Measurements from ENCODE around the gene LRTM2. TPM values are rescaled to one million over a fixed set of nuclear protein-coding genes. Genes with fewer than 3 reads are reported as not detected.

LRTM2 gene
- total and polyA plus RNA-seq, 2 of the 4 experiments (the other 2 are of a cell fraction): not detected

DNA sequence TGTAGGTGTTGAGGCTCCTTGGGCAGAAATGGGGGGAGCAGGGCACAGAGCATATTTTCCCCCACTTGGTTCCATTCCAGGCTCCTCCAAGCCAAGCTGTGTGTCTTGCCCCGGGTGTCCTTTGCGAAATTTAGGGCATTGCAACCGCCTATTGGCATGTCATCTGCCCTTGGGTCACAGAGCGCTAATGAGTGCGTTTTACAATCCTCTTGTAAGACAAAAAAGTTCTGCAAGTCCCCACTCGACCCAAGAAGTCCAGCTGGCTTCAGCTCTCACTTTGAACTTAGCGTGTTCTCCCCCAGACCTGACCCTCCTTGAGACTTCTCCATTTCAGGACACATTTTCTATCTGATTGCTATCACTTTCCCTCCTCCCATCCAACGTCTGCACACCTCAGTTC, 6.1 kb upstream of the LRTM2 start:
- Histone ChIP-seq H3K4ac (ENCODE audit: low read depth, low read length) (no peak overlapping the region), H3K36me3 (ENCODE audit: control insufficient read depth, insufficient read depth, low read length) (no peaks in the 10 kb centered on the region), H2BK15ac (ENCODE audit: low read depth, low read length) (no peak overlapping the region), H3K9me1 (ENCODE audit: insufficient read depth, low read length) (peaks cover 7% of the 10 kb centered on the region), H3K14ac (replicated peaks; ENCODE audit: low read depth, low read length) (no peak overlapping the region), H4K8ac (ENCODE audit: low read depth in 2 of 2, low read length in 2 of 2) (no peak overlapping the region), H3K9me3 (ENCODE audit: control insufficient read depth, insufficient read depth, low read length) (no peaks in the 10 kb centered on the region), H3K79me1 (ENCODE audit: low read depth in 1 of 2, low read length in 2 of 2) (no peaks in the 10 kb centered on the region), H3K23ac (ENCODE audit: low read depth, low read length) (no peak overlapping the region), H3K4me2 (ENCODE audit: low read depth, low read length) (no peak overlapping the region), H2AK9ac (replicated peaks; ENCODE audit: low read depth, low read length, poor library complexity) (no peak overlapping the region), H3K27ac (ENCODE audit: insufficient read depth, low read length) (no peak overlapping the region), H3K9ac (ENCODE audit: low read depth, low read length) (no peak overlapping the region), H3K56ac (ENCODE audit: extremely low read depth, insufficient read depth, low read length) (no peak overlapping the region), H2BK5ac (ENCODE audit: low read depth, low read length, poor library complexity, severe bottlenecking) (no peak overlapping the region), H2AK5ac (ENCODE audit: low read depth, low read length) (no peak overlapping the region), H2BK20ac (ENCODE audit: low read depth, low read length) (no peak overlapping the region), H2BK120ac (ENCODE audit: low read depth, low read length) (no peak overlapping the region), H4K5ac (ENCODE audit: low read depth, low read length) (no peak overlapping the region), H3K4me1 (ENCODE audit: control insufficient read depth, insufficient read depth, low read length) (no peaks in the 10 kb centered on the region; the same call in 1 of the 2 replicates), H3K27me3 (ENCODE audit: control insufficient read depth, insufficient read depth, low read length) (peaks cover 35% of the 10 kb centered on the region), H4K20me1 (ENCODE audit: insufficient read depth, low read length) (no peaks in the 10 kb centered on the region), H3K4me3 (ENCODE audit: insufficient read depth, low read depth, low read length) (no peak overlapping the region), H2AFZ (replicated peaks; ENCODE audit: low read length, poor library complexity) (no peak overlapping the region), H4K91ac (ENCODE audit: insufficient read depth, low read depth, low read length) (no peak overlapping the region), H3K18ac (ENCODE audit: low read depth, low read length) (no peak overlapping the region)
- TF ChIP-seq RCOR1 (IDR thresholded peaks at IDR 0.05; ENCODE audit: insufficient replicate concordance, low read length) (no peak), SMC3 (IDR thresholded peaks at IDR 0.05; ENCODE audit: low read depth, low read length) (no peak), BHLHE40 (IDR thresholded peaks at IDR 0.05; ENCODE audit: low read depth, low read length) (no peak), MAFK (IDR thresholded peaks at IDR 0.05; ENCODE audit: low read depth, low read length) (no peak), CHD1 (IDR thresholded peaks at IDR 0.05; ENCODE audit: low read depth, low read length) (no peak), CEBPB (IDR thresholded peaks at IDR 0.05; ENCODE audit: low read depth, low read length) (no peak), MXI1 (IDR thresholded peaks at IDR 0.05; ENCODE audit: borderline replicate concordance, low read depth, low read length) (no peak), FOS (IDR thresholded peaks at IDR 0.05; ENCODE audit: low read depth, low read length) (no peak)
- TF ChIP-seq, protein P1, sequence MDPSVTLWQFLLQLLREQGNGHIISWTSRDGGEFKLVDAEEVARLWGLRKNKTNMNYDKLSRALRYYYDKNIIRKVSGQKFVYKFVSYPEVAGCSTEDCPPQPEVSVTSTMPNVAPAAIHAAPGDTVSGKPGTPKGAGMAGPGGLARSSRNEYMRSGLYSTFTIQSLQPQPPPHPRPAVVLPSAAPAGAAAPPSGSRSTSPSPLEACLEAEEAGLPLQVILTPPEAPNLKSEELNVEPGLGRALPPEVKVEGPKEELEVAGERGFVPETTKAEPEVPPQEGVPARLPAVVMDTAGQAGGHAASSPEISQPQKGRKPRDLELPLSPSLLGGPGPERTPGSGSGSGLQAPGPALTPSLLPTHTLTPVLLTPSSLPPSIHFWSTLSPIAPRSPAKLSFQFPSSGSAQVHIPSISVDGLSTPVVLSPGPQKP (IDR thresholded peaks at IDR 0.05; ENCODE audit: borderline replicate concordance, low read depth, low read length): no peak
- TF ChIP-seq, protein P2, sequence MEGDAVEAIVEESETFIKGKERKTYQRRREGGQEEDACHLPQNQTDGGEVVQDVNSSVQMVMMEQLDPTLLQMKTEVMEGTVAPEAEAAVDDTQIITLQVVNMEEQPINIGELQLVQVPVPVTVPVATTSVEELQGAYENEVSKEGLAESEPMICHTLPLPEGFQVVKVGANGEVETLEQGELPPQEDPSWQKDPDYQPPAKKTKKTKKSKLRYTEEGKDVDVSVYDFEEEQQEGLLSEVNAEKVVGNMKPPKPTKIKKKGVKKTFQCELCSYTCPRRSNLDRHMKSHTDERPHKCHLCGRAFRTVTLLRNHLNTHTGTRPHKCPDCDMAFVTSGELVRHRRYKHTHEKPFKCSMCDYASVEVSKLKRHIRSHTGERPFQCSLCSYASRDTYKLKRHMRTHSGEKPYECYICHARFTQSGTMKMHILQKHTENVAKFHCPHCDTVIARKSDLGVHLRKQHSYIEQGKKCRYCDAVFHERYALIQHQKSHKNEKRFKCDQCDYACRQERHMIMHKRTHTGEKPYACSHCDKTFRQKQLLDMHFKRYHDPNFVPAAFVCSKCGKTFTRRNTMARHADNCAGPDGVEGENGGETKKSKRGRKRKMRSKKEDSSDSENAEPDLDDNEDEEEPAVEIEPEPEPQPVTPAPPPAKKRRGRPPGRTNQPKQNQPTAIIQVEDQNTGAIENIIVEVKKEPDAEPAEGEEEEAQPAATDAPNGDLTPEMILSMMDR (conservative IDR thresholded peaks at IDR 0.05; ENCODE audit: low read depth, low read length): no peak
- TF ChIP-seq, protein P3, sequence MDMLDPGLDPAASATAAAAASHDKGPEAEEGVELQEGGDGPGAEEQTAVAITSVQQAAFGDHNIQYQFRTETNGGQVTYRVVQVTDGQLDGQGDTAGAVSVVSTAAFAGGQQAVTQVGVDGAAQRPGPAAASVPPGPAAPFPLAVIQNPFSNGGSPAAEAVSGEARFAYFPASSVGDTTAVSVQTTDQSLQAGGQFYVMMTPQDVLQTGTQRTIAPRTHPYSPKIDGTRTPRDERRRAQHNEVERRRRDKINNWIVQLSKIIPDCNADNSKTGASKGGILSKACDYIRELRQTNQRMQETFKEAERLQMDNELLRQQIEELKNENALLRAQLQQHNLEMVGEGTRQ (IDR thresholded peaks at IDR 0.05; ENCODE audit: low read depth, low read length): no peak
- dilution Hi-C loops (cut with HindIII; ENCODE audit: low sequenced_read_pairs, unreplicated experiment): no loop called here
- ATAC-seq (ENCODE audit: low read depth) (no peak), DNase-seq (no peak)
- ChIA-PET CTCF (no interaction called here), POLR2A (ENCODE audit: unreplicated experiment) (no interaction called here)
- WGBS, 2 experiments (ENCODE audit: extremely low coverage in 2 of 2, insufficient read length in 1 of 2): no CpG with 5 or more reads among the region's 8 CpGs
- intact Hi-C loops (cut with micrococcal nuclease): no loop called here
- in situ Hi-C loops (cut with MboI; ENCODE audit: low sequenced_read_pairs): loop anchor here (25.0 kb wide), 1 partner anchor 473 kb away; no protein-coding TSS in a partner anchor
- no TSS peak for BruUV-seq (replicated peaks)

Measured in IMR-90 (cell line).